PC-9 (cell line): ENCODE data around the gene DDHD1. TPM values are rescaled to one million over a fixed set of nuclear protein-coding genes. Genes with fewer than 3 reads are reported as not detected.
"Not testable (repeated sequence)": the region's sequence is repeated elsewhere in the genome, so short reads cannot be mapped to it uniquely, and the experiment has no call there.

Source experiments
- BruUV-seq: library from RNA; stranded (reverse); fragments of 400-500 nt; replicated peaks from 2 replicates; lab custom pipeline; 2021; lab: Mats Ljungman, UMichigan
- CTCF ChIA-PET: fragments of 300-600 bp; sonication (Branson Sonifier 250); formaldehyde crosslinking; loops from one replicate; lab custom pipeline; 2022; ENCODE audit warnings: antibody characterized with exemption; lab: Charles Lee
- POLR2A ChIA-PET: fragments of 300-600 bp; sonication (Branson Sonifier 250); formaldehyde crosslinking; loops from one replicate; lab custom pipeline; 2022; ENCODE audit warnings: antibody characterized with exemption; ENCODE audit not compliant: unreplicated experiment; lab: Charles Lee
- DNase-seq, 2 experiments: peaks; one replicate each; pipeline versions ENCODE4 v3.0.0 to v3.0.0-alpha.2; 2015 to 2022; ENCODE audit warnings: mixed read lengths in 1 of 2
- H2AFZ ChIP-seq: fragments of 200-600 bp; sonication (generic); 2 replicates; pipeline ENCODE4 v1.8.1; 2017; ENCODE audit warnings: antibody characterized with exemption
- H3F3A ChIP-seq: fragments of 200-600 bp; sonication (generic); 2 replicates; pipeline ENCODE4 v1.8.1; 2017; ENCODE audit warnings: antibody characterized with exemption, mild to moderate bottlenecking, low read depth; ENCODE audit not compliant: insufficient read depth
- H3K27ac ChIP-seq: fragments of 200-600 bp; sonication (generic); 2 replicates; pipeline ENCODE4 v1.6.1; 2016; ENCODE audit warnings: mixed run types
- H3K27me3 ChIP-seq: fragments of 200-600 bp; sonication (generic); 2 replicates; pipeline ENCODE4 v1.6.1; 2016; ENCODE audit warnings: low read depth, mixed run types; ENCODE audit not compliant: insufficient read depth
- H3K36me3 ChIP-seq: fragments of 200-600 bp; sonication (generic); 2 replicates; pipeline ENCODE4 v1.6.1; 2016; ENCODE audit warnings: low read depth, mixed run types
- H3K4me1 ChIP-seq: fragments of 200-600 bp; sonication (generic); replicated peaks from 2 replicates; pipeline ENCODE4 v1.6.1; 2016; ENCODE audit warnings: mixed run types; ENCODE audit not compliant: insufficient read depth
- H3K4me2 ChIP-seq: fragments of 200-600 bp; sonication (generic); 2 replicates; pipeline ENCODE4 v1.6.1; 2017; ENCODE audit warnings: mixed run types
- H3K4me3 ChIP-seq: fragments of 200-600 bp; sonication (generic); 2 replicates; pipeline ENCODE4 v1.6.1; 2016; ENCODE audit warnings: mixed run types
- H3K79me2 ChIP-seq: fragments of 200-600 bp; sonication (generic); 2 replicates; pipeline ENCODE4 v1.6.1; 2017; ENCODE audit warnings: low read depth, mixed run types
- H3K9me2 ChIP-seq: fragments of 200-600 bp; sonication (generic); 2 replicates; pipeline ENCODE4 v1.8.1; 2017; ENCODE audit warnings: mild to moderate bottlenecking; ENCODE audit not compliant: insufficient read depth
- H3K9me3 ChIP-seq: fragments of 200-600 bp; sonication (generic); 2 replicates; pipeline ENCODE4 v1.8.1; 2016; ENCODE audit warnings: low read depth; ENCODE audit not compliant: insufficient read depth
- H4K20me1 ChIP-seq: fragments of 200-600 bp; sonication (generic); 2 replicates; pipeline ENCODE4 v1.8.1; 2017; ENCODE audit not compliant: insufficient read depth
- CTCF ChIP-seq: fragments of 200-600 bp; sonication (generic); conservative IDR thresholded peaks from 2 replicates; pipeline ENCODE4 v1.6.1; 2017; ENCODE audit warnings: mixed run types, antibody characterized with exemption, mild to moderate bottlenecking, moderate library complexity
- EZH2 ChIP-seq: fragments of 200-600 bp; sonication (generic); IDR thresholded peaks from 2 replicates; pipeline ENCODE4 v1.8.0; 2017; ENCODE audit warnings: antibody characterized with exemption, low read depth
- intact Hi-C: fragments of 100-400 bp; cut with micrococcal nuclease; formaldehyde crosslinking; loops from one replicate; pipeline ENCODE4 v1.10.0; 2022; ENCODE audit not compliant: unreplicated experiment
- total RNA-seq: library from RNA; stranded (reverse); gene quantifications from 2 replicates; pipeline ENCODE4 v1.2.3, GENCODE V29; 2021

The DDHD1 gene
- total RNA-seq, 1 experiment from 2014 or later: 11.3 TPM

- ChIA-PET POLR2A (interaction anchor here (0.9 kb wide), 1 partner anchor 346 kb away, joined by 5 read pairs; no protein-coding TSS in a partner anchor), CTCF (no interaction called here)
- H3K9me3 ChIP-seq: no peaks in the 10 kb centered on the region
- H3K4me2 ChIP-seq: no peak overlapping the region
- no peaks in the 10 kb centered on the region for H3F3A ChIP-seq
- TF ChIP-seq EZH2: no peak
- no peak for TF ChIP-seq CTCF
- no peak overlapping the region for H3K4me3 ChIP-seq
- H3K36me3 ChIP-seq: no peaks in the 10 kb centered on the region
- H2AFZ ChIP-seq: no peak overlapping the region
- no peaks in the 10 kb centered on the region for H4K20me1 ChIP-seq
- H3K4me1 ChIP-seq: no peaks in the 10 kb centered on the region
- no peak overlapping the region for H3K27ac ChIP-seq
- no peaks in the 10 kb centered on the region for H3K79me2 ChIP-seq
- DNase-seq: no peak
- intact Hi-C loops: no loop called here
- BruUV-seq: no TSS peak
- no peaks in the 10 kb centered on the region for H3K27me3 ChIP-seq
- no peaks in the 10 kb centered on the region for H3K9me2 ChIP-seq
Observed at GRCh38 chr14:53124786-53125185, 28.3 kb downstream of the DDHD1 start.

- DNase-seq, H3K27me3 ChIP-seq, POLR2A ChIA-PET, H3K27ac ChIP-seq, H3F3A ChIP-seq, H3K79me2 ChIP-seq, H3K4me3 ChIP-seq, H3K4me2 ChIP-seq, BruUV-seq, H3K4me1 ChIP-seq, H2AFZ ChIP-seq, H3K9me3 ChIP-seq, H4K20me1 ChIP-seq, H3K36me3 ChIP-seq, CTCF ChIA-PET, intact Hi-C loops, H3K9me2 ChIP-seq: not testable (repeated sequence)
Observed at GRCh38 chr14:53121419-53121818, 31.7 kb downstream of the DDHD1 start.

- H3K36me3 ChIP-seq, H3K9me3 ChIP-seq, H3K27ac ChIP-seq, H3K79me2 ChIP-seq, H3F3A ChIP-seq, H2AFZ ChIP-seq, H3K27me3 ChIP-seq, H3K9me2 ChIP-seq, DNase-seq, BruUV-seq, POLR2A ChIA-PET, H3K4me2 ChIP-seq, intact Hi-C loops, H3K4me1 ChIP-seq, H4K20me1 ChIP-seq, CTCF ChIA-PET, H3K4me3 ChIP-seq: not testable (repeated sequence)
Observed at GRCh38 chr14:53117479-53117878, 35.6 kb downstream of the DDHD1 start.

GRCh38 chr14:53113989-53114388 is 39.1 kb downstream of the DDHD1 start:
- ChIA-PET POLR2A (no interaction called here), CTCF (no interaction called here)
- H3F3A ChIP-seq: no peaks in the 10 kb centered on the region
- no peak for DNase-seq
- no peaks in the 10 kb centered on the region for H3K79me2 ChIP-seq
- TF ChIP-seq CTCF (no peak), EZH2 (no peak)
- no peaks in the 10 kb centered on the region for H4K20me1 ChIP-seq
- no peak overlapping the region for H2AFZ ChIP-seq
- H3K27me3 ChIP-seq: no peaks in the 10 kb centered on the region
- H3K9me2 ChIP-seq: no peaks in the 10 kb centered on the region
- no peak overlapping the region for H3K27ac ChIP-seq
- no peak overlapping the region for H3K4me2 ChIP-seq
- no peaks in the 10 kb centered on the region for H3K36me3 ChIP-seq
- BruUV-seq: no TSS peak
- intact Hi-C loops: no loop called here
- H3K9me3 ChIP-seq: no peaks in the 10 kb centered on the region
- H3K4me1 ChIP-seq: no peaks in the 10 kb centered on the region
- H3K4me3 ChIP-seq: no peak overlapping the region
